Femur (tissue), 1 donor: ENCODE measurements around the gene TMEM200B.
"Not testable (repeated sequence)": the region's sequence is repeated elsewhere in the genome, so short reads cannot be mapped to it uniquely, and the experiment has no call there.

Source experiments
- DNase-seq: peaks from one replicate; pipeline ENCODE4 v3.0.0-alpha.2; 2017

The TMEM200B gene

GRCh38 chr1:29133861-29134694 is 10.4 kb upstream of the TMEM200B start:
- DNase-seq, result no peak

- DNase-seq, result not testable (repeated sequence)
Observed at GRCh38 chr1:29131056-29131455, 7.4 kb upstream of the TMEM200B start.

GRCh38 chr1:29129916-29130315 is 6.2 kb upstream of the TMEM200B start:
- no peak for DNase-seq

- no peak for DNase-seq
Observed at GRCh38 chr1:29128739-29129138, 5.0 kb upstream of the TMEM200B start.

GRCh38 chr1:29126198-29126597 is 2.5 kb upstream of the TMEM200B start:
- no peak for DNase-seq

GRCh38 chr1:29125788-29126187 is 2.1 kb upstream of the TMEM200B start:
- DNase-seq, result no peak

- DNase-seq, result no peak
Observed at GRCh38 chr1:29125237-29125641, 1.5 kb upstream of the TMEM200B start.

GRCh38 chr1:29124366-29125236 is 898 bp upstream of the TMEM200B start:
- peak; percentile 95 for DNase-seq

- peak; percentile 61 for DNase-seq
Observed at GRCh38 chr1:29123053-29123886, 433 bp downstream of the TMEM200B start.

- peak; percentile 80 for DNase-seq
Observed at GRCh38 chr1:29122682-29123052, 1.0 kb downstream of the TMEM200B start.

GRCh38 chr1:29121936-29122681 is 1.6 kb downstream of the TMEM200B start:
- DNase-seq, result peak; percentile 76

GRCh38 chr1:29121516-29121935 is 2.2 kb downstream of the TMEM200B start:
- no peak for DNase-seq

GRCh38 chr1:29120947-29121485 is 2.7 kb downstream of the TMEM200B start:
- peak; percentile 78 for DNase-seq

- no peak for DNase-seq
Observed at GRCh38 chr1:29120367-29120766, 3.3 kb downstream of the TMEM200B start.

- peak; percentile 36 for DNase-seq
Observed at GRCh38 chr1:29119121-29119929, 4.4 kb downstream of the TMEM200B start.

- no peak for DNase-seq
Observed at GRCh38 chr1:29117381-29117780, 6.3 kb downstream of the TMEM200B start.

- no peak for DNase-seq
Observed at GRCh38 chr1:29114654-29115053, 9.0 kb downstream of the TMEM200B start.

GRCh38 chr1:29113413-29114117 is 10.1 kb downstream of the TMEM200B start:
- DNase-seq, result no peak

- no peak for DNase-seq
Observed at GRCh38 chr1:29112705-29113412, 10.8 kb downstream of the TMEM200B start.

- DNase-seq, result not testable (repeated sequence)
Observed at GRCh38 chr1:29108041-29108440, 15.7 kb downstream of the TMEM200B start.
